HG02870 (cell line): Measurements from ENCODE around the gene TMTC2.
"Not testable (repeated sequence)": the region's sequence is repeated elsewhere in the genome, so short reads cannot be mapped to it uniquely, and the experiment has no call there.

ENCODE experiments used
- ATAC-seq: cut with Tn5 transposase; IDR thresholded peaks from one replicate; pipeline ENCODE4 v1.9.1; 2021; ENCODE audit warnings: mild to moderate bottlenecking, moderate library complexity; ENCODE audit not compliant: unreplicated experiment

TMTC2 gene

DNA sequence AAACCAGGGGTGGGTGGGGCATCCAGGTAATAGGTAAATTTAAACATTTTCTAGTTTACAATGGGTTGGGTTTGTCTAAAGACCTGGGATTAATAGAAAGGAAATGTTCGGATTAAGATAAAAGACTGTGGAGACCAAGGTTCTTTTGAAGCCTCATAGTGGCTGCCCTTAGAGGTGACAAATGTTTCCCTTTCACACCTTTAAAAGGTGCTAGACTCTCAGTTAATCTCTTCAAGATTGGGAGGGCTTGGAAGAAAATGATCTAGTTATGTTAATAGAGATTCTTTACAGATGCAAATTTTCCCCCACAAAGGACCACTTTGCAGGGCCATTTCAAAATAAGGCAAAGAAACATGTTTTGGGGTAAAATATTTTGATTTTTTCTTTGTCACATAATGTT is 39.0 kb downstream of the TMTC2 start:
- ATAC-seq, result no peak

DNA sequence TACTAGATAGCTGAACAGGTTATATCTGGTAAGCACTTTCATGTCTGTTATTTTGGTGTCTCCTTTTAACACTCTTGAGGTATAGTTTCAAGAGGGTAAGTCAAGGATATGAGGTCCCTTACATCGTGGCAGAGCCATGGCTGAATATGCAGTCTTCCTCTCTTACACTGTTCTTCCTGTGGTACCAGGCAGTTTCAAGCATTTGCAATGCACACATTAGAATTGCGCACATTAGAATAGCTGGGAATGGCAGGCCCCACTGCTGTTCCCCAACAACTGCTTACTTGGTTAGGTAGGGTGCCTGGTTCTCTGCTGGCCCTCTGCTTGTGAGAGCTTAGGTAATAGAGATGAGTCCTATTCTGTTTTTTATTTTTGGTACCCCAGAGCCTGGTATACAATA is 41.2 kb downstream of the TMTC2 start:
- ATAC-seq, result no peak

DNA sequence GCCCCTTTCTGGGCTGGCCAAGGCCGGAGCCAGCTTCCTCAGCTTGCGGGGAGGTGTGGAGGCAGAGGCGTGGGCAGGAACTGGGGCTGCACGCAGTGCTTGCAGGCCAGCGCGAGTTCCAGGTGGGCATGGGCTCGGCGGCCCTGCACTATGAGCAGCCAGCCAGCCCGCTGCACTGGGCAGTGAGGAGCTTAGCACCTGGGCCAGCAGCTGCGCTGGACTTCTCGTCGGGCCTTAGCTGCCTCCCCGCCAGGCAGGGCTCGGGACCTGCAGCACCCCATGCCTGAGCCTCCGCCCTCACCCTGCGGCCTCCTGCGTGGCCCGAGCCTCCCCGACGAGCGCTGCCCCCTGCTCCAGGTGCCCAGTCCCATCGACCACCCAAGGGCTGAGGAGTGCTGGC is 42.0 kb downstream of the TMTC2 start:
- ATAC-seq, result no peak

DNA sequence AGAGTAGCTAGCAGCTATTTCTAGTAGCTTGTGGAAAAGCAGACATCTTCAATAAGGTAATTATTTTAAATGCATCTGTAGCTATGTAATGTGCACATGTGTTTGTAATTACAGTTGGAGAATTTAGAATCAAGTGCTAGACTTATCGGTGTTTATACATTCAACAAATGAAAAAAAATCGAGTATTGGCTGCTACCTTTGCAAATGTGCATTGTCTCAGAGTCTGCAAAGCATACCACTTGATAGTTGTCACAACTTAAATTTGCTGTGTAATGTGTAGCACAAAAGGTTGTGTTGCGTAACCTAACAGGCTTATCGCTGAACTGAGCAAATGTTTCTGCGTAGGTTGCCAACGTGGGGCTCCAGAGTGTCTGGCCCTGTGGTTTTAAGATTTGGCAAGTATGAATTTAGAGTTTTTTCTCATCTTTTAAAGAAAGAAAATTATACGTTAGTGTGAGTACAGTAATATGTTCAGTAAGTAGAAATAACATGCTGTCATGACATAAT is 44.3 kb downstream of the TMTC2 start:
- no peak for ATAC-seq

DNA sequence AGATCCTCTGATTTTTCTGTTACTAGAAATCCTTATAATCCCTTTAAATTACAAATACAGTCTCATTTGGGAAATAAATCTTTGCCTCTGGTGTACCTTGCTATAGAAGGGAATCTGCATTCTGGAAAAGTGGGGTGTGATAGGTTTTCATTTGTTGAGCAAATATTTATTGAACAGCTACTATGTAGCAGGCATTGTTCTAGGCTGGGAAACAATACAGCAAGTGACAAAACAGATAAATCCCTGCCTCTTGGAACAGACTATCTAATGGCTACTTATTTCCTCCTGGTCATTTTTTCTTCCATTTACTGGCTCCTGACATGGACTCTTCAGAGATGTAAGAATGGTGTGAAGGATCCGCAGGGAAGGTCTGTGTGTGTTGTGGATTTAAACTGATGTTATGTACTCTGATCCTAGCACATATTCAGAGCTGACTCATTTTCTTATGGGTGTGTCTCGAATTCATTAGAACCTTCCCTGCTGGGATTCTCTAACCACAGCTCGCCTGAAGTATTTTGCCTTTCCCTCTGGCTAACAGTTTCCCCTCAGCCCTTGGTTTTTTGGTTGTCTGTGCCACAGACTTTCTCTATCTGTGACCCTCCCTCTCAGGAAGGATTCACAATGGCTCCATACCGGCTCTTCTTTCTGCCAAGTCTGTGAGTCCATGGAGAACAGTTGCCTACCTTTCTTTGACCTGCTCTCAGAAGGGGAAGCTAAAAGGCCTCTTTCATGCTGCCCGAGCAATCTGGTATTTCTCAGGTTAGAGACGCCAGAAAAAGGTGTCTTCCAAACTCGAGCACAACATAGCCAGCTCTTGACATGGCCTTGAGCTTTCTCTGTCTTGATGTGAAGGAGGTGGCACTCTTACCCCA is 53.7 kb downstream of the TMTC2 start:
- ATAC-seq, result no peak

DNA sequence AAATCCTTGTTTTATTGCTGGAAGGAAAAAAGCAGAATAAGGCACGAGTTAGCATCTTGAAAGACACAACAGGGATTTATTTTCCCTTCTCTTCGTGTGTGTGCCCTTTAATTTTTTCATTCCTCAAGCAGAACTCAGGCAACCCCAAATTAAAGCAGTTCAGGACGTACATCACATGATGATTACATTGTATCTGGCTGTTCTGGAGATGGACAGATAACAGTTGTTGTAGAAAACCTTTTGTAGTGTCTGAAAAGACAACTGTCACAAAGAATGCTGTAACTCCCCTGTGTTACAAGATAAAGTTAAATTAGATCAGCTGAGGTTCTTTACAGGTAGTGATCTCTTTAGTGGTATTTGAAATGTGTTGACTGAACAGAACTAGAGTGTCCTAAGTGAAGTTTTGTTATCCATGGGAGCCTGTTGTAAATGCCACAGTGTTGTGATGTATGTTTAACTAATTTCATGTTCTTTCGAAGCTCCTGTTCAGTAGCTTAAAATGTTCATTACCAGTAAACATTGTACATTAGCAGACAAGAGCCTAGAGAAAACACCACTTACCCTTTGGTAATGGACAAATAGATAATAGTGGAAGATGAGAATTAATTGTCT is 58.5 kb downstream of the TMTC2 start:
- no peak for ATAC-seq

DNA sequence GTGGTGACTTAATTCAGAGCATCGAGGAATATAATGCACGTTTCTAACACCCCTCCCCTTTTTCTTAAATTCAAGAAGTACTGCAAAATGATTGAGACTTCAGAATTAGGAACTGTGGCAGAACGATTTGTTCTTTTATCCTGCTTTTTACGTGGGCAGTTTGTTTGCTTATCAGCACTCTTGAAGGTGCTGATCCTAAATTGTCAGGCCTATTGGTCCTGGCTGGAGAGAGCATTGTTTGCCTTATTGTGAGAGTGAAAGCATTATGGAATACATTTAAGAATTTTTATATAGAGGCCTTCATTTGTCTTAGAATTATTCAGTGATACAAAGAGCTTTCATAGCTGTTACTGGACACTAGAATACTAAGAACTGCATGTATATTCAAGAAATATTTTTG is 59.1 kb downstream of the TMTC2 start:
- ATAC-seq, result no peak

DNA sequence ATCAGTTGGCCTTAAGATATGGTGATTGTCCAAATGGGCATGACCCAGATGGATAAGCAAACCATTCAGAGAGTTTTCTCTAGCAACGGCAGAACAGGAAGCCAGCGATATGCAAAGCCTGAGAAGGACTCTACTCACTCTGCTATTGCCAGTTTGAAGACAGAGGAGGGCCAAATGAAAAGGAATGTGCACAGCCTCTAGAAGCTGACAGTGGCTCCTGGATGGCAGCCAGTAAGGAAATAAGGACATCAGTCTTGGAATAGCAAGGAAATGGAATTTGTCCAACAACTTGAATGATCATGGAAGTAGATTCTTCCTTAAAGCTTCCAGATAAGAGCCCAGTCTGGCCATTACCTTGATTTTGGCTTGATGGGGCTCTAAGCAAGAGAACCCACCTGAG is 60.0 kb downstream of the TMTC2 start:
- no peak for ATAC-seq

DNA sequence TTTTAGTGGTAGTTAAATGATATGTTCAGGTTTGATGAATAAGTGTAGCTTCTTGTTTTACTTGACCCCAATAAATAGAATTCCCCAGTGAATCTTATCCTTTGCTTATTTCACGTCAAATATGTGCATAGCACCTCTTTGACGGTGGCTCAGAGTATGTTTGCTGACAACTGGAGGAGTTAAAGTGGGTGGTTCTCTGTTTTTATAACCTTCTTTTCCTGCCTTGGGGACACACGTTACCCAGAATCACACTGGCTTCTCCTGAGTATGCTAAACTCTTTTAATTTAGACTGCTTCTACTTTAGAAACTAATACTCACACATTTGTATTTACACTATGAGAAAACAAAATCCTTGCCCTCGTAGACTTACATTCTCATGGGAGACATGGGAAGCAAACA is 62.3 kb downstream of the TMTC2 start:
- no peak for ATAC-seq

DNA sequence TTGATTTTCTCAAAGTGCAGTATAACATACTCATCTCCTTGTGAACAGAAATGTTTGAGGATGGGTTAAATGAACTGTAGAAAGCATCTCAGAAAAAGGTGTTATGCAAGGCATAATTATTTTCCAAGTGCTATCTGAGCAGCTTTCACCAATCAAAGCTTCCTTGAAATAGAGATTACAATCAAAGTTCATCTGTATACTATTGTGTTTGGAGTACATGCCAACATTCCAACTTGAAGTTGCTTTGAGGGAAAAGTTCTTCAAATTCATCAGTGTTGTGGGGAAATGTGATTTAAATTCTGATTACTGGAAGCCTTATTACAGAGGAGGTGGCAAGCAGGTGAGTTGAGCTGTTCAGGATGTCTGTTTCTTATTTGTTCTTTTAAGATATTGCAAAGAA is 68.2 kb downstream of the TMTC2 start:
- ATAC-seq, result no peak

DNA sequence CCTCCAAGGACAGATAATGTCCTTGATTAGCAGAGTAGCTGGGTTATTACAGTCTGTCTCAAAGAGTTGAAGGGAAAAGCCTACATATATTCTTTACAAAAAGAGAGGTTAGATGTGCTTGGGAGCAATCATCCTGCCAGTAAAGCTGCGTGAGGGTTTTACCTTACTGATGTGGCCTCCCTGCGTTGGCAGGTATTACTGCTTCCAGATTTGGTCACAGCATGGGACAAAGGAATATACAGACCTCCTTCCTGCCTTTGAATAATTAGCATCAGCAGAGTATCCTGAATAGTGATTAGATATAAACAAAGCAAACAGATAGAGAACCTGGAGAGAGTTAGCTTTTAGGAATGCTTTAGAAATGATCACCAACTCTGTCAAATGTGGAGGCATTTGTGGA is 69.6 kb downstream of the TMTC2 start:
- no peak for ATAC-seq

DNA sequence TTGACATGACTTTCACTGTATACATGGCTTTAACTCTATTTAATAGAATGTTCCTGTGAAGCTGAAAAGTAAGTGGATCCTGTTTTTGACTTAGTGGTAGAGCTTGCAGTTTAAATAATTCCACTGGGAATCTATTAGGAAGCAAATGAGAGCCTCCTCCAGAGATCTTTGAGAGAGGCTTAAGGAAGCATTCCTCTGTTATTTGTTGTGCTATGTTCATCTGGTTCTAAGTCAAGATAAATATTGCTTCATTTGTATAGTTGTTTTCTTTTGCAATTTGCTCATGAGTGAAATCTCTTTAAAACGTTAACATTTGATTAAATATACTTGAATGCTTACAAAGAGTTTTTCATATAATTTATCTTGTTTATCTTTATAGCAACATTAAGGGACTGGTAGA is 70.4 kb downstream of the TMTC2 start:
- no peak for ATAC-seq

DNA sequence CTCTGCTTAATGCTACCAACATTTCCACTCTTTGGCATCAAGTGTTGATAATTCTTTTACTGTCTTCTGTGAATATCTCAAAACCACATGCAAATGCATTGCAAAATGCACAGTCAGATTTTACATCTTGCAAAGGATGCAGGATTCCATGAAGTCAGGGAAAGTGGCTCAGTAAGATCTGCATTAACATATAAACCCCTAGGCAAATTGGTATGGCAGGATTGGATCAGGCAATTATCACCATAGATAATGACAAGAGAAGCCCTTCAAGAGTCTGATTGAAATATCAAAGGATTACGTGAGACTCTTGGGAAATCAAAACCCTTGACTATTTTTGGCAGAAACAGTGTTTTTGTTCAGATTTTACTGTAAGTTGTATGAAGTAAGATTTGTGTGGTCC is 71.0 kb downstream of the TMTC2 start:
- ATAC-seq, result no peak

DNA sequence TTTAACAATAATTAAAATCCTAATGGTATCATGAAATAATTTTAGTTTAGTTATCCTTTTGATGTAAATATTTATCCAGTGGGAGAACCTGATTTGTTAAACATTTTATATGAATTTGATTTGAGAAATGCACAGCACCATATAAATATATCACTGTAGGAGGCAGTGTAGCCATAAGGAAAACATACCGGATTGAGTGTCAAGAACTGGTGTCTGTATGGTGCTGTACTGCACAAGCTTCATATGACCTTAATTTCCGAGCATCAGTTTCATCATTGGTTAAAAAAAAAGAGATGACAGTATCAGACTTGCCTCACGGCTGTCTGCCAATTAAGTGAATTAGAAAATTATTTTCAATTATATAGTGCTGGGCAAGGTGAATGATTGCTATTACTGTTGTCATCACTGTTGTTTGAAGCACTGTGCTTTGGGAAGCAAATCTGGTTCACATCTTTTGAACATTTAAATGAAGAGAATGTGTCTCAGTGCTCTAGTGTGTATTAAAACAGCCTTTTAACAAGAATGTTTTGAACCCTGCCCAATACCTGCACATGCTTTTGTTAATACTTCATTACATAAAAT is 72.1 kb downstream of the TMTC2 start:
- ATAC-seq, result no peak

DNA sequence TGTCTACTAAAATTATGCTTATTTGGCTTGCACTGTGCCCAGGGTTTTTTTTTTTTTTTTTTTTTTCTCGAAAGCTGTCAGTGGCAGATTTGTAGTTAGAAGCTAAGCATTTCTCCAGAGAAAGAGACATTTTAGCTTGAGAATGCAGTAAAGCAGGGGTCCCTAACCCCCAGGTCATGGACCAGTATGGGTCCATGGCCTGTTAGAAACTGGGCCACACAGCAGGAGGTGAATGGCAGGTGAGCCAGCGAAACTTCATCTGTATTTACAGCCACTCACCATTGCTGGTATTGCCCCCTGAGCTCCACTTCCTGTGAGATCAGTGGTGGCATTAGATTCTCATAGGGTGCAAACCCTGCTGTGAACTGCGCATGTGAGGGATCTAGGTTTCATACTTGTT is 73.7 kb downstream of the TMTC2 start:
- ATAC-seq, result no peak

DNA sequence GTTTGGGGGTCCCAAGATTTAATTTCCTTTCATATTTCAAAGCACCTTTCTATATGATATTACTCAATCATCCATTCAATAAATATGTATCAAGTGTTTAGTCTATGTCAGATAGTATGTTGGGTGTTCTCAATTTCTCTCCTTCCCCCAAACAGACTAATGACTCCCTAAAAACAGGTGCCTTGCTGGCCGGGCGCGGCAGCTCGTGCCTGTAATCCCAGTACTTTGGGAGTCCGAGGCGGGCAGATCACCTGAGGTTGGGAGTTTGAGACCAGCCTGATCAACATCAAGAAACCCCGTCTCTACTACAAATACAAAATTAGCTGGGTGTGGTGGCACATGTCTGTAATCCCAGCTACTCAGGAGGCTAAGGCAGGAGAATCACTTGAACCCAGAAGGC is 78.5 kb downstream of the TMTC2 start:
- ATAC-seq, result not testable (repeated sequence)

DNA sequence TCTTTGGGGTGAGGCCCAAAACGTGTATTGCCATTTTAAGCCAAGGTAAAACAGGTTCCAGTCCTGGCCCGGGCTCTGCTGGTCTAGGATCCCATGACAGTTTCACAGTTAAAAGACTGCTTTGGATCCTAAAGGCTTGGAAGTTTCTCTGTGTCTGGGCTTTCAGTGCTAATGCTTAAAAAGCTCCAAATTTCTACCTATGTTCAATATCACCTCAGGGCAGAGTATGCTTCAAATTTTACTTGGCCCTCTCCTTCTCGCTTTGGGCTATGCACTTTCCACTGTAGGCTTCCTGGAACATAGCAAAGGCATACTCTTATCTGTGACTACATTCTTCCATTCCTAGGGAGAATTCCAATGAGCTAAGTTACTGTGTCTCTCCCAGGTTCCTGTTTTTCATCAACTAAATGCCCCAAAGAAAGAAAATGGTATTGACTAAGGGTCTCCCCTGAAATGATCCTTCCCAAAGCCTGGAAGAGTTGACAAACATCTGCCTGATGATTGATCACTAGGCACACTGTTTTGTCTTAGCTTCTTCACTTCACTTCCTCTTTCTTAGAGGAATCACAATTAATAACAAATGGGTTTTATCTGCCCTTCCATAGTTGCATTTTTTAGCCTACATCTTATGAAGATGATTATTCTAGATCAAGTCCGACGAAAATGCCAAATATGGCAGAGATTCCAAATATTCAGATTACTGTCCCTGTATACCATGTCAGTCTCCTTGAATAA is 79.4 kb downstream of the TMTC2 start:
- ATAC-seq, result no peak

DNA sequence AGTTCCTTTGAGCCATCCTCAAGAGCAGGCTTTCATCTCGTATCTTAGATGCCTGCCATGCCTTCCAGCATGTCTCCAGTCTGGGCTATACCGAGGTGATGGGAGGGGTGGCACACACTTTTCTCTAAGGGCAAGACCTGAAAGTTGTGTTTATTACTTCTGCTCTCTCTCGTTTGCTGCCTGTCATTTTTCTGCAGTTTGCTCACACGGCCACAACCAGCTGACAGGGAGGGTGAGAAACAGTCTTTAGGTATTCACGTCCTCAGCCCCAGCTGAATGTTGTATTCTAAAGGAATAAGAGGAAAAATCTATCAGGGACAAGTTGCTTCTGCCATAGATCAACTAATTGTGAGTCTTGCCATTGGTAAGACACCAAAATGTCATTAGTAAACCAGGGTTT is 88.0 kb downstream of the TMTC2 start:
- no peak for ATAC-seq

DNA sequence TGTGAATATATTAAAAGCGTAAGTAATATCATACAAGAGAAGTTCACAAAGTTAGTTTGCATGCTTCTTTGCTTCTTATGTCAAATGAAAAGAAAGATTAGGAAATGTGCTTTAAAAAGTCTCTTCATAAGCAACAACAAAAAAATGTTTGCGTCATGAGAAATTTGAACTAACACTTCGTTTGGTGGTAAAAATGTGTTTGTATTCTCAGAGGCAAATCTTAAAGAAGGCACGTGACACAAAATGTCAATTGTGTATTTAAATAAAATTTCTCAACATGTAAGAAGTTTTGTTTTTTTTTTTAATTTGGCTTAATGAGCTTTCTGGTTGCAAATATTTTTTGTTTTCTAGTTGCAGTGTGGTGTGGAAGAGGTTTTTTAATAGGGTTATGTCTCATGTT is 93.8 kb downstream of the TMTC2 start:
- no peak for ATAC-seq

DNA sequence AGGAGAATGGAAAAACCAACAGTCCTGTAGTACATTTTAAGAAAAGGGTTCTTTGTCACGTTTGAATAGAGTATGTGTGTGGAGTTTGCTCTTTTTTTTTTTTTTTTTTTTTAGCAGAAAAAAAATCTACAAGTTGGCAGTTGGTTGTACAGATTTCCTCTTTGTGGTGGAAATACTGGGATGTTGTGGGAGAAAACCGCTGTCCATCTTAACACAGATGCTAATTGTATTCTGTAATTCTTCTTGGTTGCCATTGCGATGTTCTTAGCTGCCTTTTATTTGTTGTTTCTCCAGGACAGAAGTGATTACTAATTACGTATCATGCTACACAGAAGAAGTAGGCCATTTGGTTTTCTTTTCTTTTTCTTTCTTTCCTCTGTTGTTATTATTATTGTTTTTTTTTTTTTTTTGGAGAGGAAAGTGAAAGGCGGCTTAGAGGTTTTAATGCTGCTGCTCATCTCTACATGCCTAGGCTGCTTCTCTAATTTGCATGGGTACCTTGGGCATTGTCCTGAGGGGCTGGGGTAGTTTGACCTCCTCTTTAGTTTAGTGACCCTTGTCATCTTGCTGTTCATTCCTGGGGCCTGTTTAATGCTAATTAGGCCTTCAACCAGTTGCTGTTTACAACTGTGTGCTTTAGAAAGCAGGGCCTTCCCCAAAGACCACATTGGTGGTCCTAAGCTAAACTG is 94.7 kb downstream of the TMTC2 start:
- ATAC-seq, result no peak

DNA sequence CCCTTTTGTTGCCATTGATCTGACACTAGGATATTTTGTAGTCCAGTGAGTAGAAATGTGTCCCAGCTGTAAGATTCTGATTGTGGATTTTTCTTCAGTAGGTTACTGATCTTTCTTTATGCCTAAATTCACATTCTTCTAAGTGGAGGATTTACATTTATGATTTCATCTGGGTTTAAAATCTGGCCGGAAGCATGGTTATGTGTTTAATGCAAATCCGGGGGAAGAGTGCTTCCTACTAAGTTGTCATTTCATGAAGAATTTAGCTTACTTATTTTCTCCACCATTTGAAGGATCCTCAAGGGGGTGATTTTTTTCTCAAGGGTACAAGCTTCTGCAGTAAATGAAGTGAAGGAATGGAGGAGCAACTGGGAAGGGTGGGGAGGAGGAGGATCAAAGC is 96.7 kb downstream of the TMTC2 start:
- no peak for ATAC-seq
